Chondrocyte (in vitro differentiated cells): ENCODE data around the gene BST2. TPM values are rescaled to one million over a fixed set of nuclear protein-coding genes. Genes with fewer than 3 reads are reported as not detected.

Source experiments
- DNase-seq: peaks from one replicate; pipeline ENCODE4 v3.0.0; 2021; ENCODE audit warnings: mixed read lengths, low spot score
- H3K27ac Mint-ChIP-seq: one replicate; pipeline ENCODE4 v1.8.0; 2021; ENCODE audit warnings: mild to moderate bottlenecking, moderate library complexity, mixed read lengths; ENCODE audit not compliant: unreplicated experiment
- H3K27me3 Mint-ChIP-seq: 2 replicates; pipeline ENCODE4 v1.8.0; 2021; ENCODE audit warnings: low read depth, mixed read lengths
- H3K36me3 Mint-ChIP-seq: 2 replicates; pipeline ENCODE4 v1.8.0; 2021; ENCODE audit warnings: low read depth, mixed read lengths
- H3K4me1 Mint-ChIP-seq: 2 replicates; pipeline ENCODE4 v1.8.0; 2021; ENCODE audit warnings: low read depth, mild to moderate bottlenecking, mixed read lengths
- H3K4me3 Mint-ChIP-seq: one replicate; pipeline ENCODE4 v1.8.0; 2021; ENCODE audit warnings: mild to moderate bottlenecking, moderate library complexity, mixed read lengths; ENCODE audit not compliant: unreplicated experiment
- H3K9me3 Mint-ChIP-seq: 2 replicates; pipeline ENCODE4 v1.8.0; 2021; ENCODE audit warnings: low read depth, mixed read lengths
- total RNA-seq: library from RNA; stranded (reverse); gene quantifications from 3 replicates; pipeline ENCODE4 v1.2.1, GENCODE V29; 2021
- TF ChIP-seq, protein P1 (sequence below): fragments of 200-600 bp; sonication (generic); IDR thresholded peaks from 2 replicates; pipeline ENCODE4 v1.5.0; 2021; ENCODE audit warnings: antibody characterized with exemption, mild to moderate bottlenecking, moderate library complexity

The BST2 gene
- total RNA-seq, 1 donor from 2014 or later: not detected

DNA sequence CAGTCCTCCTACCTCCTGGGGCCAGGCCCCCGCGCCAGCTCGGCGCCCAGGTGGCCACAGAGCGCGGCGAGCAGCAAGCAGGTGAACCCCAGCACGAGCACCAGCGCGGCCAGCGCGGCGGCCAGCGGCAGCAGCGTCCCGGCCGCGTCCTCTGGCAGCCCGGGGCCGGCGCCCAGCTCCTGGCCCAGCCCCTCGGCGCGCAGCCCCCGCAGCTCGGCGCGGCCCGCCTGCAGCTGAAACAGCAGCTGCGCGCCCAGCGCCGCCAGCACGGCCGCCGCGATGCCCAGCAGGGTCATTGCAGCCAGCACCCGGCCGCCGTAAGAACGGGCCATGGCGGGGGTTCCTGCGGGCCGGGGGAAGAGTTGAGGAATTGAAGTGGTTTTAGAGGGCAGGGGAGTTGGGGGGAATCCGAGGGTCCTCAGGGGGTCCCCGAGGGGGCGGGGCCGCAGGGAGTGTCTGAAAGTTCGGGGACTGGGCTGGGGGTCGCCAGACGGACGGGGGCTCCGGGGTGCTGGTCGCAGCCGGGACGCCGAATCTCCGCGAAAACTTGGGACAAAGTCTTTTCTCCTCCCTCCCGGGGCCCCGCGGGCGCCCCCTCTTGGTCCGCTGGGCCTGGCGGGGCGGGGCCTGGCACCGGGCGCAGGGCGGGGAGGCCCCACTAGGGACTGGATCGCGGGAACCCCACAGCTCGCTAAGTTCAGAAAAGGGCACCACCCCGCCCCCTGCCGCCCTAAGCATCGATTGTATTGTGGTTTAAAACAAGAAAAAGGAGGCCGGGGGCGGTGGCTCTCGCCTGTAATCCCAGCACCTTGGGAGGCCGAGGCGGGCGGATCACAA, 42.9 kb upstream of the BST2 start, which contains the start of gene TMEM221:
Gene TMEM221 (minus strand): TSS at position 538 of the 837 bp plus-strand sequence. CDS start 206 bp downstream, at position 332.
- Mint-ChIP-seq H3K9me3 (no peaks in the 10 kb centered on the region), H3K4me3 (peak within 1 kb of the TSS; percentile 64), H3K36me3 (no peaks in the 10 kb centered on the region), H3K4me1 (peaks cover 5% of the 10 kb centered on the region), H3K27me3 (peaks cover 17% of the 10 kb centered on the region), H3K27ac (no peak within 1 kb of the TSS)
- no peak for DNase-seq
- TF ChIP-seq, protein P1, sequence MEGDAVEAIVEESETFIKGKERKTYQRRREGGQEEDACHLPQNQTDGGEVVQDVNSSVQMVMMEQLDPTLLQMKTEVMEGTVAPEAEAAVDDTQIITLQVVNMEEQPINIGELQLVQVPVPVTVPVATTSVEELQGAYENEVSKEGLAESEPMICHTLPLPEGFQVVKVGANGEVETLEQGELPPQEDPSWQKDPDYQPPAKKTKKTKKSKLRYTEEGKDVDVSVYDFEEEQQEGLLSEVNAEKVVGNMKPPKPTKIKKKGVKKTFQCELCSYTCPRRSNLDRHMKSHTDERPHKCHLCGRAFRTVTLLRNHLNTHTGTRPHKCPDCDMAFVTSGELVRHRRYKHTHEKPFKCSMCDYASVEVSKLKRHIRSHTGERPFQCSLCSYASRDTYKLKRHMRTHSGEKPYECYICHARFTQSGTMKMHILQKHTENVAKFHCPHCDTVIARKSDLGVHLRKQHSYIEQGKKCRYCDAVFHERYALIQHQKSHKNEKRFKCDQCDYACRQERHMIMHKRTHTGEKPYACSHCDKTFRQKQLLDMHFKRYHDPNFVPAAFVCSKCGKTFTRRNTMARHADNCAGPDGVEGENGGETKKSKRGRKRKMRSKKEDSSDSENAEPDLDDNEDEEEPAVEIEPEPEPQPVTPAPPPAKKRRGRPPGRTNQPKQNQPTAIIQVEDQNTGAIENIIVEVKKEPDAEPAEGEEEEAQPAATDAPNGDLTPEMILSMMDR: peak; percentile 82

DNA sequence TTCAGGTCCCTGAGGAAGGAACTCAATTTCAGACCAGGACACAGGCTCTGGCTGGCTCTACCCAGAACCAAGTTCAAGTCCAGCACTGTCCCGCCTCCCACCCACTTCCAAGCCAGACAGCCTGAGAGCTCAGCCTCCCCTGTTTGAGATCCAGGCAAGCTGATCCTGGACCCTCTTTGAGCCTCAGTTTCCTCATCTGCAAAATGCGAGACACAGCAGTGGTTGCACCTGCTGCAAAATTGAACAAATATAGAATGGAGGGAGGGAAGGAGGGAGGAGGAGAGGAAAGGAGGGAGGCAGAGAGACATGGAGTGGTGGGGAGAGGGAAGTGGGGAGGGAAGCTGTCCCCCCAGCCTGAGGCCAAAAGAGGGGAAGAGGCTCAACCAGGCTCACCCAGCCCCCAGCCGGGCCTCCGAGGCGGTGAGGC, 42.3 kb upstream of the BST2 start:
- no peak for DNase-seq
- Mint-ChIP-seq H3K9me3 (no peaks in the 10 kb centered on the region), H3K36me3 (no peaks in the 10 kb centered on the region), H3K4me3 (peak overlapping the region; percentile 44), H3K27ac (no peak overlapping the region), H3K27me3 (peaks cover 16% of the 10 kb centered on the region), H3K4me1 (peaks cover 4% of the 10 kb centered on the region)
- TF ChIP-seq, protein P1: no peak

DNA sequence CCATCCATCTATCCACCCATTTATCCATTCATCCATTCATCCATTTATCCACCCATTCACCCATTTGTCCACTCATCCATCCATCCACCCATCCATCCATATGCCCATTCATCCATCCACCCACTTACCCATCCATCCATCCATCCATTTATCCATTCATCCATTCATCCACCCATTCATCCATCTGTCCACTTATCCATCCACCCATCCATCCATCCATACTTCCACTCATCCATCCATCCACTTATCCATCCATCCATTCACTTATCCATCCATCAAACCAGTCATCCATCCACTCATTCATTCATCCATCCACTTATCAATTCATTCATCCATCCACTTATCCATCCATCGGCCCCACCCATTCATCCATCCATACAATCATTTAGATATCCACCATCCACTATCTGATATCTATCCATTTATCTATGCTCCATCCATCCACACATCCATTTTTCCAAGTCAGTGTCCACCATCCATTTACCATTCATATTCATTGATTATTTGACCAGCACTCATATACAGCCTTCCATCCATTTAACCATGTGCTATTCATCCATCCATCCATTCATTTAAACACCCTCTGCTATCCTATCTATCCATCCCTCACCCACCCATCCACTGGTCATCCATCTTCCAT, 40.2 kb upstream of the BST2 start:
- H3K4me1 Mint-ChIP-seq: peaks cover 4% of the 10 kb centered on the region

DNA sequence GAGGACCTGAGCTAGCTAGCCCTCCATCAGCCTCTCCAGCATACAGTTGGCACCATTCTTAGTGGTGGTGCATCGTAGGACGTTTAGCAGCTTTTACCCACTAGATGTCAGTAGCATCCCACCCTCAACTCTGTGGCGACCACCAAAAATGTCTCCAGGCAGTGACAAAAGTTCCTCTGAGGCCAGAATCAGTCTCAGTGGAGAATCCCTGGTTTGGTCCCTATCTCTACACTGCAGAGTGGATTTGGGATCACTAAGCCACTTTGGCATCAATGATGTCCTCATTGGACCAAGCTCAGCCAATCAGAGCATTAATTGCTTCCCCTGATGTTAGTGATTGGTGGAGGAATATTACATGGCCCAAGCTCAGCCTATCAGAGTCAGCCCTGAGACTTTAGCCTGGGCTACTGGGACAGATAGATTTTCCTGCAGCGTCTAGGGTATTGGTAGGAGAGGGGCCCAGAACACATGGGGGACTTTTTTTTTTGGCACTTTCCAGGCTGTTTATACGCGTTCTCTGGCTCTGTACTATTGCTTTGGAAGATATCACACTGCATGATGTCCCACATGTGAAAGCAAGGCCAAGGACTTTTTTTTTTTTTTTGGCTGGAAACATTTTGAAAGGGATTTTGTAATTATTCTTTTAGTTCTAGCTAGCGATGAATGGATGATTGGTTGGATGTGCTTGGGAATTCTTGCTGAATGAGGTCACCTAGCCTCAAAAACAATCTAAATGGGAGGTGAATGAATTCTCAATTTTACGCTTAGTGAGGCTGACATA, 36.0 kb upstream of the BST2 start:
- H3K4me3 Mint-ChIP-seq: no peak overlapping the region
- TF ChIP-seq, protein P1: peak; percentile 74
- H3K9me3 Mint-ChIP-seq: peaks cover 5% of the 10 kb centered on the region
- DNase-seq: no peak
- H3K4me1 Mint-ChIP-seq: no peaks in the 10 kb centered on the region
- H3K36me3 Mint-ChIP-seq: no peaks in the 10 kb centered on the region
- no peak overlapping the region for H3K27ac Mint-ChIP-seq
- peaks cover 3% of the 10 kb centered on the region for H3K27me3 Mint-ChIP-seq

More for the DNA sequence above, 40.2 kb upstream of the BST2 start:
- TF ChIP-seq, protein P1: no peak
- no peak for DNase-seq
- Mint-ChIP-seq H3K27ac (no peak overlapping the region), H3K36me3 (no peaks in the 10 kb centered on the region), H3K4me3 (no peak overlapping the region), H3K9me3 (peaks cover 5% of the 10 kb centered on the region), H3K27me3 (peaks cover 13% of the 10 kb centered on the region)

DNA sequence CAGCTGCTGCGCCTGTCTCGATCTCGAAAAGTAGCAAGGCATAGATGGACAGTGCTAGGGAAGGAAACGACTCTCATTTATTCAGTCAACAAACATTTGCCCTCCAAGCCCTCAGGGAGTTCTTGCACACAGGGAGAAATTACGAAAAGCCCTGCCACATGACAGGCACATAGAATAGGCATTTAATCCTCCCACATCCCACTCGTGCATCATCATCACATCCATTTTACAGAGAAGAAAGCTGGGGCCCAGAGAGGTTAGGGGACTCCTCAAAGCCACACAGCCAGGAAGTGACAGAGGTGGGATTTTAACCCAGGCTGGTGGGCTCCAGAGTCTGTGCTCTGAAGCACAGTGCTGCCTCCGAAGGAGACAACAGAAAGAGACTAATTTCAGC, 31.4 kb upstream of the BST2 start:
- Mint-ChIP-seq H3K27ac (no peak overlapping the region), H3K36me3 (no peaks in the 10 kb centered on the region), H3K9me3 (peaks cover 5% of the 10 kb centered on the region), H3K4me1 (no peaks in the 10 kb centered on the region), H3K4me3 (no peak overlapping the region), H3K27me3 (peaks cover 3% of the 10 kb centered on the region)
- TF ChIP-seq, protein P1: no peak
- DNase-seq: no peak
